Rectal smooth muscle tissue (tissue), 1 donor: ENCODE results near the gene TGFBR3.

Source experiments
- H3K27ac ChIP-seq: one replicate; pipeline ENCODE4 v1.7.0; 2013; ENCODE audit warnings: low read depth, low read length, inconsistent platforms
- H3K27me3 ChIP-seq: one replicate; pipeline ENCODE4 v1.7.0; 2013; ENCODE audit warnings: low read length; ENCODE audit not compliant: control insufficient read depth, insufficient read depth
- H3K36me3 ChIP-seq: one replicate; pipeline ENCODE4 v1.7.0; 2013; ENCODE audit warnings: low read length; ENCODE audit not compliant: control insufficient read depth, insufficient read depth
- H3K4me1 ChIP-seq: one replicate; pipeline ENCODE4 v1.7.0; 2013; ENCODE audit warnings: low read length; ENCODE audit not compliant: control insufficient read depth, insufficient read depth
- H3K4me3 ChIP-seq: one replicate; pipeline ENCODE4 v1.7.0; 2013; ENCODE audit warnings: low read length
- H3K9ac ChIP-seq: one replicate; pipeline ENCODE4 v1.7.0; 2013; ENCODE audit warnings: low read length

TGFBR3 gene

GRCh38 chr1:91697416-91697815, 188.5 kb downstream of the TGFBR3 start:
- H3K9ac ChIP-seq, result no peak overlapping the region
- H3K27me3 ChIP-seq, result no peaks in the 10 kb centered on the region
- no peaks in the 10 kb centered on the region for H3K36me3 ChIP-seq
- H3K4me3 ChIP-seq, result no peak overlapping the region
- H3K27ac ChIP-seq, result no peak overlapping the region
- H3K4me1 ChIP-seq, result peaks cover 7% of the 10 kb centered on the region

GRCh38 chr1:91696321-91696720, 189.6 kb downstream of the TGFBR3 start:
- H3K27me3 ChIP-seq, result no peaks in the 10 kb centered on the region
- peaks cover 7% of the 10 kb centered on the region for H3K4me1 ChIP-seq
- no peak overlapping the region for H3K27ac ChIP-seq
- no peak overlapping the region for H3K9ac ChIP-seq
- no peaks in the 10 kb centered on the region for H3K36me3 ChIP-seq
- H3K4me3 ChIP-seq, result no peak overlapping the region

DNA sequence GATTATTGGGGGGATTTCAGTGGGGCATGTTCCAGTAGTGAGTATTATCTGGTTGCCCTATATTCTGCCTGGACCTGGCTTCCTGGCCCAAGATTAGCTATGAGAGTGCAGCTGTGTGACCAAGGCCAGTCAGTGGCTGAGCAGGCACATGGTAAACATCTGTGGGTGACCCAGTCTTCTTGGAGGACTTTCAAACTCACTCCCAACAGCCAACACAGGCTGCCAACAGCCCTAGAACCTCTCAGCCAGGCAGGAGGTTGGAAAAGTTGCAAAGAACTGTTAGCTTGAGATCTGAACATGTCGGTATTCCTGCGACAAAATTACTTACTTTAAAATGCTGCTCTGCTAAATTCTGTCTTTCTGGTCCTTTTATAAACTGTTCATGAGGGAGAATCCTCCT, 192.4 kb downstream of the TGFBR3 start:
- H3K9ac ChIP-seq, result no peak overlapping the region
- no peaks in the 10 kb centered on the region for H3K36me3 ChIP-seq
- peaks cover 5% of the 10 kb centered on the region for H3K4me1 ChIP-seq
- H3K27ac ChIP-seq, result peak overlapping the region; percentile 9
- no peak overlapping the region for H3K4me3 ChIP-seq
- no peaks in the 10 kb centered on the region for H3K27me3 ChIP-seq

- H3K36me3 ChIP-seq, result no peaks in the 10 kb centered on the region
- H3K4me3 ChIP-seq, result no peak overlapping the region
- no peaks in the 10 kb centered on the region for H3K27me3 ChIP-seq
- no peak overlapping the region for H3K27ac ChIP-seq
- no peak overlapping the region for H3K9ac ChIP-seq
- H3K4me1 ChIP-seq, result peaks cover 5% of the 10 kb centered on the region
These were observed 194.4 kb downstream of the TGFBR3 start for GRCh38 chr1:91691525-91691924.

- peaks cover 5% of the 10 kb centered on the region for H3K4me1 ChIP-seq
- H3K36me3 ChIP-seq, result no peaks in the 10 kb centered on the region
- no peaks in the 10 kb centered on the region for H3K27me3 ChIP-seq
- no peak overlapping the region for H3K9ac ChIP-seq
- no peak overlapping the region for H3K27ac ChIP-seq
- H3K4me3 ChIP-seq, result no peak overlapping the region
These were observed 196.1 kb downstream of the TGFBR3 start for GRCh38 chr1:91689641-91690481.

GRCh38 chr1:91687452-91687851, 198.5 kb downstream of the TGFBR3 start:
- Histone ChIP-seq H3K9ac (no peak overlapping the region), H3K4me3 (no peak overlapping the region), H3K4me1 (peaks cover 4% of the 10 kb centered on the region), H3K27ac (no peak overlapping the region), H3K27me3 (no peaks in the 10 kb centered on the region), H3K36me3 (no peaks in the 10 kb centered on the region)

- Histone ChIP-seq H3K36me3 (no peaks in the 10 kb centered on the region), H3K27me3 (no peaks in the 10 kb centered on the region), H3K27ac (no peak overlapping the region), H3K4me1 (peaks cover 4% of the 10 kb centered on the region), H3K4me3 (no peak overlapping the region), H3K9ac (no peak overlapping the region)
These were observed 200.0 kb downstream of the TGFBR3 start for GRCh38 chr1:91685994-91686393.

GRCh38 chr1:91684481-91685196, 201.3 kb downstream of the TGFBR3 start:
- H3K9ac ChIP-seq, result no peak overlapping the region
- no peak overlapping the region for H3K4me3 ChIP-seq
- H3K27me3 ChIP-seq, result no peaks in the 10 kb centered on the region
- no peaks in the 10 kb centered on the region for H3K36me3 ChIP-seq
- peaks cover 4% of the 10 kb centered on the region for H3K4me1 ChIP-seq
- peak overlapping the region; percentile 24 for H3K27ac ChIP-seq

- H3K36me3 ChIP-seq, result no peaks in the 10 kb centered on the region
- H3K4me1 ChIP-seq, result peaks cover 4% of the 10 kb centered on the region
- H3K27me3 ChIP-seq, result no peaks in the 10 kb centered on the region
- H3K4me3 ChIP-seq, result no peak overlapping the region
- H3K27ac ChIP-seq, result no peak overlapping the region
- H3K9ac ChIP-seq, result no peak overlapping the region
These were observed 202.4 kb downstream of the TGFBR3 start for GRCh38 chr1:91683598-91683951.

DNA sequence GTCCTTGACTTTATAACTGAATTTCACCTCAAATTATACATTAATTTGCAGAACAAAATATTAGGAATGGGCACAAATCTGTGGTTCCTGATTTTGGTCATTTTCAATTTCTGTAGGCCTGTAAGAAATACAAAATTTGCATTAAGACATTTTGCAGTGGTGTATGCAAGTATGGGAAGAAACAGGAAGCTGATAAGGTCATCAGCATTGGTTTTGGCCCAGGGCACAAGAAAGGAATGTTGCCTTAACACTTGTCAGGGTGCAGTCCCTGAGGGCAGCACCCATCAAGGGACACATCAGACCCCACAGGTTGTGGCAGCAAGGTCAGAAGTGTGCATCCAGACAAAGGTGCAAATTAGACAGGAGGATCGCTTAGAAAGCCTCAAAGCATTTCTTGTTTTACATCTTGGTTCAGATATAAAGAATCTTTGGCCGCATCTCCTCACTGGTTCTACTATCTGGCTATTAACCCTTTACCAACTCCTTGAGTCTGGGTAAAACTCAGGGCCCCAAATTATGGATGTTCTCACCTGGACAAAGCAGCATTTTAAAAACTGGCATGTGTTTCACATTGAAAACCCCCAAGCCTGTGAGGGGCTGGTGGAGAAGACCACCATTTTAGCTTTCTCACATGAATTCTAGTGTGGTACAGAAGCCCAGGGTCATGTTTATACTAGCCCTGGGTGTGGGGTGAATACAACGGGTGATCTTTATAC, 202.9 kb downstream of the TGFBR3 start:
- peaks cover 4% of the 10 kb centered on the region for H3K4me1 ChIP-seq
- no peak overlapping the region for H3K27ac ChIP-seq
- H3K9ac ChIP-seq, result no peak overlapping the region
- no peak overlapping the region for H3K4me3 ChIP-seq
- no peaks in the 10 kb centered on the region for H3K27me3 ChIP-seq
- H3K36me3 ChIP-seq, result no peaks in the 10 kb centered on the region

DNA sequence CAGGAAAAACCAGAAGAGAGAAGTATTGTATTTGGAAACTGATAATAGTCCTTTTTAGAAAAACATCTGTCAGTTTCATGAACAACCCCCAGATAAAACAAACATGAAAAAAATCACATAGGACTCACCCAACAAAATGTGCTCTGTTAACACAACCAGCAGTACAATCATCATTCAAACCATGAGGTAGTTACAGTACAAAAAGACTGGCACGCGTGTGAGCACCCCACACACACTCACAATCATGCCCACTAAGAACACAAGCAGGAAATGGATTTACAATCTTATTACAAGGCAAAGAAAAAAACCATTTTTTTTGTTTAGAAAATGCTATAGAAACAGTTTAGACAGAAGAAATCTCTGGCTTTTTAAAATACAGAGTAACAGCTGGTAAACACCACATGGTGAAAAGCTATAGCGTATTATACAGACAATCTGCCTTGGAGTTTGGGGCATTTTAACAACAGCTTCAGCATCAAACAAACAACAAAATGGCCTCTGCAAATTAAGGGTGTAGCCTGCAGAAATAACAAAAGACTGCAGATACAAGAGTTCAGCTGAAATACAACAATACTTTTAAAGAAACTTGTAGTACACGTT, 205.3 kb downstream of the TGFBR3 start:
- Histone ChIP-seq H3K27ac (no peak overlapping the region), H3K27me3 (no peaks in the 10 kb centered on the region), H3K4me1 (peaks cover 4% of the 10 kb centered on the region), H3K4me3 (no peak overlapping the region), H3K36me3 (no peaks in the 10 kb centered on the region), H3K9ac (no peak overlapping the region)

DNA sequence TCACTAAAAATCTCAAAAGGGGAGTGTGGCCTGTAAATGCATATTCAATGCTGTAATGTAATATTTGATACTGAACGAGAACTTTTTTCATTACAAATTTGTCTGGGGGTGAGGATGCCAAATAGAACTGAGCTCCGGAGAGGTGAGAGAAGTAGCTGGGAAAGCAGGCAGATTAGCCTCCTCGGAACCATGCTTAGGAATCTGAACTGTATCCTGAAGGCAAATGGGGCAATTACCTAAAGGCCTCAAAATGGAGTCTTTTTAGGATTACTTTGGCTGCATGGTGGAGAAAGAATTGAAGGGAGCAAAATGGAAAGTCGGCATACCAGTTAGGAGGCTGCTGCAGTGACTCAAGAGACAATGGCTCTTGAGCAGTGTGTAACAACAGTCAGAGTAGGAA, 206.5 kb downstream of the TGFBR3 start:
- Histone ChIP-seq H3K4me1 (peaks cover under 1% of the 10 kb centered on the region), H3K9ac (no peak overlapping the region), H3K27ac (no peak overlapping the region), H3K4me3 (no peak overlapping the region), H3K27me3 (no peaks in the 10 kb centered on the region), H3K36me3 (no peaks in the 10 kb centered on the region)
